Muscle of back (tissue), 13 donors: Measurements from ENCODE around the gene UBA5. TPM values are rescaled to one million over a fixed set of nuclear protein-coding genes. Genes with fewer than 3 reads are reported as not detected.
"Not testable (repeated sequence)": the region's sequence is repeated elsewhere in the genome, so short reads cannot be mapped to it uniquely, and the experiment has no call there.

ENCODE experiments used
- DNase-seq, 3 donors: peaks; one replicate each; pipeline versions ENCODE4 v3.0.0 to v3.0.0-alpha.2; 2013
- long read RNA-seq, 9 donors: transcript quantifications; one replicate each; lab custom pipeline, GENCODE V29; 2026
- polyA plus RNA-seq, 10 donors: library from polyadenylated mRNA; unstranded; fragments of 120-200 nt; gene quantifications; one replicate each; pipeline ENCODE4 v1.2.1, GENCODE V29; 2013; ENCODE audit not compliant: insufficient read length in 10 of 10

Gene UBA5
- polyA plus RNA-seq, result 10 to 100 TPM; 31.9 to 46.2 (median 37.4) TPM
- long read RNA-seq, donor 1, partial matches to known transcripts, result 8 of 15 reads
- long read RNA-seq, donor 1, other reads (novel, unspliced or antisense), result 0 of 15 reads
- long read RNA-seq, donor 2, partial matches to known transcripts, result 13 of 22 reads
- long read RNA-seq, donor 2, other reads (novel, unspliced or antisense), result 5 of 22 reads
- long read RNA-seq, donor 3, result 0 reads
- long read RNA-seq, donor 4, partial matches to known transcripts, result 6 of 10 reads
- long read RNA-seq, donor 4, other reads (novel, unspliced or antisense), result 0 of 10 reads
- long read RNA-seq, donor 5, transcript UBA5-202 (12 exons, 3,705 nt), result major isoform, 6 of 11 reads
- long read RNA-seq, donor 5, partial matches to known transcripts, result 5 of 11 reads
- long read RNA-seq, donor 5, other reads (novel, unspliced or antisense), result 0 of 11 reads
- long read RNA-seq, donor 6, transcript UBA5-202 (12 exons, 3,705 nt), result major isoform, 7 of 21 reads
- long read RNA-seq, donor 6, partial matches to known transcripts, result 14 of 21 reads
- long read RNA-seq, donor 6, other reads (novel, unspliced or antisense), result 0 of 21 reads
- long read RNA-seq, donor 7, partial matches to known transcripts, result 6 of 10 reads
- long read RNA-seq, donor 7, other reads (novel, unspliced or antisense), result 0 of 10 reads
- long read RNA-seq, donor 8, partial matches to known transcripts, result 9 of 13 reads
- long read RNA-seq, donor 8, other reads (novel, unspliced or antisense), result 0 of 13 reads
- long read RNA-seq, donor 9, partial matches to known transcripts, result 0 of 1 reads
- long read RNA-seq, donor 9, other reads (novel, unspliced or antisense), result 0 of 1 reads

- peak; percentile 64 to 95 (median 83) for DNase-seq
Observed at GRCh38 chr3:132660052-132660810, at the start of gene UBA5. Gene UBA5, plus strand, starts transcription at chr3:132660329. Its CDS starts 209 bp downstream, at chr3:132660538.

DNA sequence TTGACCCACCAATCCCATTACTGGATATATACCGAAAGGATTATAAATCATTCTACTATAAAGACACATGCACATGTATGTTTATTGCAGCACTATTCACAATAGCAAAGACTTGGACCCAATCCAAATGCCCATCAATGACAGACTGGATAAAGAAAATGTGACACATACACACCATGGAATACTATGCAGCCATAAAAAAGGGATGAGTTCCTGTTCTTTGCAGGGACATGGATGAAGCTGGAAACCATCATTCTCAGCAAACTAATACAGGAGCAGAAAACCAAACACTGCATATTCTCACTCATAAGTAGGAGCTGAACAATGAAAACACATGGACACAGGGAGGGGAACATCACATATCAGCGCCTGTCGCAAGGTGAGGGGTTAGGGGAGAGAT is 44.8 kb upstream of the UBA5 start:
- DNase-seq, result not testable (repeated sequence)

DNA sequence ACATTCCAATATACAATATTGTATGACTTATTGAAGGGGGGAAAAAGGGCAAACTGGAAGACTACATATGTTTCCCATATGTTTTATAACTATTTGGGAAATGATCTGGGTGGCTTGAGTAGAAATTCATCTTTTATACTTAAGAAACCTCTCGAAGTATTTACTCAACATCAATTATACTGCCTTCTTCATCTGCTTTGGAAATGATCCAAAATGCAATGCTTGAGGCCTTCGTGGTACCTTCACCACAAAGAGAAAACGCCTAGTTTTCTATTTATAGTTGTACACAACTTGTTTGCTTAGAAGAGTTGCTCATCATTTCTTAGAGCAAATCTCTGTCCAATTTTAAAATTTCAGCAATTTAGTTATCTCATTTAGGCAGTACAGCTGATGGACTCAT is 44.2 kb upstream of the UBA5 start:
- no peak for DNase-seq

DNA sequence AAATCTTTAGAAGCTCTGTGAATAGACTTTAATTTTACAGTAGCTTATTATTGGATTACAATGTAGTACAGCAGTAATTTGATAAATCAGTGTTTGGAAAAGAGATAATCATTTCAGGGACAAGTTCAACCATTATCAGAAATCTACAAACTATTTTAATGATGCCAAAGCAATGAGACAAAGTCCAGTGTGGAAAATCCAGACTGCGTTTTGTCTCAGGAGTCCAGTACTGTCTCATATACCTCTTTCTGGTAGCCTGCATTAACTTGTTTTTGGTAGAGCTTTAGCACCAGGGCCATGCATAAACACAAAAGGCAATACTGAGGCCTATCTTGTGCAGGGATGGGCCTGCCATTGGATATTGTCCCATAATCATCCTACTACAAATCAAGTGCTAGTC is 43.3 kb upstream of the UBA5 start:
- no peak for DNase-seq

DNA sequence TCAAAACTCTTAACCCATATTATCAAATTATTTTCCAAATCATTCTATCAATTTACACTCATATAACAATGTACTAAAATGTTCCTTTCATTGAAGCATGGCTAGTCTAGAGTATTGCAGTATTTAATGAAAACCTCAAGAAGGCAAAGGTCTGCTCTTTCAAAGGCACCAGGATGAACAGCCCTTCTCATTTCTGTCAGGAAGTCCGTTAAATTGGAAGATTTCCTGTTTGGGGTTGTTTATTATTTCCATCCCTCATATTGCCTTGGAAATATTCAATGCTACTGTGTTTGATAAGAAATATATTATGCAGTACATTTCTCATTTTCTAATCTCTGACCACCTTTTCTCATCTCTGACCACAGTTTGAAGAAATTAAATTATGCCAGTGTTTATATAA is 38.0 kb upstream of the UBA5 start:
- DNase-seq, result no peak

- DNase-seq, result no peak
Observed at GRCh38 chr3:132622761-132623160, 37.4 kb upstream of the UBA5 start.

DNA sequence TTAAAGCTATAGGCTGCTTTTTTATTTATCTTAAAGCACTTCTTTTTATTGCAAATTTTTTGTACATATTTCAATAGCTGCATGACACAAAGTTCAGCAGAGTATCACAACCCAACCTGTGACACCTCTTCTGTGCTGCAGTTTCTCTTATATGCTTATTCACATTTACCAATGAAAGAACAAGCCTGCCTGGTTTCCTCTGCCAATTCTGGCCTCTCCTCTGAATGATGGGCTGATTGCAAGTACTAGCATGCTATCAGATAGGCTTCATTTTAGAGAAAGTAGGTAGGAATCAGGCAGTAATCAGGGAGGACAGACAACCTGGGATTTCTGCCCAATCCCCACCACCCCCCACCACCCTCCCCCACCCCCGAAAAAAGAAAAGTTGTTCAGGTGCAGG is 36.5 kb upstream of the UBA5 start:
- DNase-seq, result no peak

GRCh38 chr3:132624790-132625189 is 35.3 kb upstream of the UBA5 start:
- DNase-seq, result no peak

- no peak for DNase-seq
Observed at GRCh38 chr3:132625613-132626012, 34.5 kb upstream of the UBA5 start.

GRCh38 chr3:132626955-132627354 is 33.2 kb upstream of the UBA5 start:
- no peak for DNase-seq

DNA sequence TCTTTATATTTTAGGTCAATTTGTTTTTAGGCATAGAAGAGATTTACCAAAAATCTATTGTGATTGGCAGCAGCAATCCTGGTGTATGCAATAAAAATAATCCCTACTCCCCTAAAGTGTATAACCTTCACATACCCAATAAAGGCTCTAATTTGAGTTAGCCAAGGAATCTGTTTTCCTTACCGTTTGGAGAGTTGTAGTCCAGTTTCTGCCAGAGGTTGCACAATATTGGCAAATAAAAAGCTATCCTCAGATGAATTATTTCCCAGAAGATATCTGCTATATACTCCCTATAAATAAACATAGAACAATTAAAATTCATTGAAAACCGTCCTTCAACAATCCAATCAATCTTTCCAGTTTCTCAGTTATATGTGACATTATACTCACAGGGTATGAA is 32.0 kb upstream of the UBA5 start:
- DNase-seq, result no peak

DNA sequence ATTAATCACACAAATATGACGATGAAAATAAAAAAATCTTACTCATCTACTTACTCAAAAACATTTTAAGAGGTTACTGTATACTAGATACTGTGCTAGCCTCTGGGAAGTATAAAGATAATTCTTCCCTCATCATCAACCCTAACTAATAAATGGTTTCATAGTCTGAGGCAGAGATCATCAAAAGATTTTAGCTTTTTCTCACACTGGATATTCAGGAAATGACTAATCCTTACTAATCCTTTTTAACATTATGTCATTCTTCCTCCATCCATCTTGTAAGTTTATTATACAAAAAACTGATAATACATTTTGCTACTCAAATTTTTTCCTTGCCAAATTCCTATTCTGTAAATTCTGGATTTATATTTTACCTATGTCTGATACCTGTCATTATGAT is 30.2 kb upstream of the UBA5 start:
- DNase-seq, result peak in 1 of 3 donors; percentile 28

- no peak for DNase-seq
Observed at GRCh38 chr3:132630612-132631011, 29.5 kb upstream of the UBA5 start.

DNA sequence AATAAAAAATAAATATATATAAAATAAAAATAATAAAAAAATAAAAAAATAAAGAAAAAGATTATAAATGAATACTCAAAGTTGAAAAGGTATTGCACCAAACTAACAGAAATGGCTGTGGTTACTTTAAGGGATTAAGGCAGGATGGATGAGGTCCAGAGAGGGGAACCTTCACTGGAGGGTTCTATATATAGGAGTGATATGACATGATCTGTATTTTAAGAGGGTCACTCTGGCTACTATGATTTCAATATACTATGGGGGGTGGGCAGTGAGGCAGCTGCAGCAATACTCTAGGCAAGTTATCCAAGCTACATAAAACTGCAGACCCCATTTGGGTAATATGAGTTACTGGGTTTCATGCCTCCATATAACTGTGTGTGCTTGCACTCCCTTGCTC is 25.1 kb upstream of the UBA5 start:
- no peak for DNase-seq

DNA sequence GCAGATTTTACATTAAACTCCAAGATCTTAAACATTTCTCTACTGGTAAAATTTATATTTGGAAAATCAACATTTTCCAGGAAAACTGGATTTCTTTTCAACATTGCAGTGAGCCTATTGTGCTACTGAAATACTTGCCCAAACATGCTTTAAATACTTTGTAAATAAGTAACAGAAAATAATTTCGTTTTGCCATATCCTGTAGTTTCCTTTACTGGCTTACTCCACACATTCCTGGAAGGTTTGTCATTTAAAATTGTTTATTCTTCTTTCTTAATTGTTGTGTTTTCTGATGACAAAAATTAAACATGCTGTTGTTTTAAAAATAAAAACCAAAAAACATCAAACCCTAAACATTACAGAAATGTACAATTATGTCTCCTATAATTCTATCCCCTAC is 22.5 kb upstream of the UBA5 start:
- no peak for DNase-seq

- DNase-seq, result no peak
Observed at GRCh38 chr3:132638706-132639105, 21.4 kb upstream of the UBA5 start.

DNA sequence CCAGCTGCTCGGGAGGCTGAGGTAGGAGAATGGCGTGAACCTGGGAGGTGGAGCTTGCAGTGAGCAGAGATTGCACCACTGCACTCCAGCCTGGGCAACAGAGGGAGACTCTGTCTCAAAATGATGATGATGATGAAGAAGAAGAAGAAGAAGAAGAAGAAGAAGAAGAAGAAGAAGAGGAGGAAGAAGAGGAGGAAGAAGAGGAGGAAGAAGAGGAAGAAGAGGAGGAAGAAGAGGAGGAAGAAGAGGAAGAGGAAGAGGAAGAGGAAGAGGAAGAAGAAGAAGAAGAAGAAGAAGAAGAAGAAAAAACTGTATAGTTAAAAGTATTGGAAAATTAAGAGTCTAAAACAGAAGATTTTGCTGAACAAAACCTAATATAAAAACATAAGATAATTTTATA is 18.7 kb upstream of the UBA5 start:
- DNase-seq, result not testable (repeated sequence)

DNA sequence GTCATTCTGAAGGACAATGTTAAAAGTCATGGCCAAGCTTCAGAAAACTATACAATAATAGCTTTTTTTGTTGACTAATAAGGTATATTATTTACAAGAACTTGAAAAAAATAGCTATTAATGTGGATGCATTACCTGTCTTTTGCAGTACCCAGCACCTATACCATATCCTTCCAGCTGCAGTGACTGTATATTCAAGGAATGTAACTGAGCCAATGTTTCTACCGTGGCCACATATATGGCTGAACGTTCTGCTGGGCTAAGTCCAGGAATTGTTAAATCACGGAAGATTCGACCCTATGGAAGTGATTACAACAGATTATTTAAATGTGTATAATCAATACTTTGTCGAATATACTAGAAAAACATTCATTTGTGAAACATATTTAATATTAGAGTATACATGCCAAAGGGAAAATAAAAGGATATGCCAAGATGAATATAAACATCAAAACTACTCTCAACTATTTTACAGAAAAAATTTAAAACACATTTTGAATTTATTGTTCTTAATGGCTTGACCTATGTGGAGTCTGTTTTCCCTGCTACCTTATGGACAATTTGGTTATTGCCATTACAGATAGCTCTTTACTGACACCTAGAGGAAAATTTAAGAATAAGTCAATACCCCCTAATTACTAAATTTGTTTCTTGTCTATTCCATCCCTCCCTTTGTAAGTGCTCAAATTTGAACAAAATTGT is 18.1 kb upstream of the UBA5 start:
- peak; percentile 53 to 71 (median 55) for DNase-seq

- DNase-seq, result no peak
Observed at GRCh38 chr3:132642539-132642847, 17.6 kb upstream of the UBA5 start.

GRCh38 chr3:132643366-132643765 is 16.8 kb upstream of the UBA5 start:
- no peak for DNase-seq

DNA sequence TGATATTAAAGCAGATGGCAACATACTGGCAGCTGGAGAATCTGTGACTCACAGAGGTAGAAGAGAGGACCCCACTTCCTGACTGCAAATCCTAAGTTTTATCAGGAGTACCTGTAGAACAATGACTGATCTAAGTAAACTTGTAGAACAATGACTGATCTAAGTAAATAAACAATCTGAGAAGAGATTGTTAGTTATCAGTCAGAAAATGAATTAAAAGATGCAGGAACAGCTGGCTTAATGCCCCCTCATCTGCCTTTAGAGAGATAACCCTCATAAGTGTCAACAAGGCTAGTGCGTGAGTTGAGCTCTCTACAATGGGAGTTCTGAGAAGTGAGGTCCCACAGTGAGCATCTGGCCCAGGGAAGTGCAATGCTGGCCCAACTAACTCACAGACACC is 15.1 kb upstream of the UBA5 start:
- no peak for DNase-seq

DNA sequence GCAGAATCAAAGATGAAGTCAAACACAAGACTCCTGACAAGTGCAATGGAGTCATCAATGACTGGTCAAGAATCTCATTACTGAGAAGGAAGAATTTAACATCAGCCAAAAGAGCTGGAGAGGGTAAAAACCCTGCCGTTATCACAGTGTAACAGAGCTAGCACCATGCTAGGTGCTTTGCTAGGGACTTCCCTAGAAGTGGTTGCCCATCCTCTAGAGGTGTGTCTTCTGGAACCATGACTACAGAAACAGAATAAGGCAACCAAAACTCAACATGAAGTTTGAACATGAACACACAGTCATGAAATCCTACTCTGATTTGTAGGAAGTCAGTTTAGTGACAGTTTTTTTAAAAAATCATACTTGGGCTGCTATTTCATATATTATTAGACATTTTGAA is 10.0 kb upstream of the UBA5 start:
- DNase-seq, result no peak
